Uterus (tissue), 4 donors: Measurements from ENCODE around the gene ZNF467. TPM values are rescaled to one million over a fixed set of nuclear protein-coding genes. Genes with fewer than 3 reads are reported as not detected.

ENCODE experiments used
- DNase-seq, 2 donors: peaks; one replicate each; pipeline ENCODE4 v3.0.0-alpha.2; 2019 to 2020
- H3K27ac ChIP-seq, 2 donors: fragments of 200-600 bp; sonication (generic); 1 replicate in 1 of 2; 2 replicates in 1 of 2; pipeline ENCODE4 v1.5.1; 2016 to 2018
- H3K27me3 ChIP-seq, 2 donors: fragments of 200-600 bp; sonication (generic); one replicate each; pipeline ENCODE4 v1.5.1; 2018 to 2019; ENCODE audit warnings: control low read depth in 1 of 2
- H3K36me3 ChIP-seq, 2 donors: fragments of 200-600 bp; sonication (generic); one replicate each; pipeline ENCODE4 v1.5.1; 2019; ENCODE audit warnings: control low read depth in 1 of 2
- H3K4me1 ChIP-seq, 2 donors: fragments of 200-600 bp; sonication (generic); one replicate each; pipeline ENCODE4 v1.5.1; 2018 to 2019; ENCODE audit warnings: control low read depth in 1 of 2
- H3K4me3 ChIP-seq, 2 donors: fragments of 200-600 bp; sonication (generic); 1 replicate in 1 of 2; 2 replicates in 1 of 2; pipeline ENCODE4 v1.5.1; 2018 to 2019; ENCODE audit warnings: mild to moderate bottlenecking in 1 of 2
- H3K9me3 ChIP-seq, 2 donors: fragments of 200-600 bp; sonication (generic); one replicate each; pipeline ENCODE4 v1.5.1; 2019; ENCODE audit warnings: control low read depth in 1 of 2
- CTCF ChIP-seq, 4 experiments: fragments of 200-600 bp in 2 of 4; fragments of 450-650 bp in 2 of 4; sonication (generic) in 2 of 4; IDR thresholded peaks; one replicate each; pipeline ENCODE4 v1.5.1; 2016 to 2019; ENCODE audit warnings: antibody characterized with exemption in 4 of 4, mild to moderate bottlenecking in 2 of 4, moderate library complexity in 1 of 4
- POLR2A ChIP-seq, 2 donors: fragments of 450-650 bp; IDR thresholded peaks; one replicate each; pipeline ENCODE4 v1.6.1; 2016; ENCODE audit warnings: antibody characterized with exemption in 2 of 2, mild to moderate bottlenecking in 1 of 2, moderate library complexity in 1 of 2
- intact Hi-C: fragments of 100-400 bp; cut with DNase I; formaldehyde crosslinking; loops from one replicate; pipeline ENCODE4 v1.15.1; 2023; ENCODE audit warnings: low total_unique reads
- total RNA-seq, 4 donors: library from RNA; depleted of rRNA in 3 of 4; stranded (reverse); fragments of >200 nt in 3 of 4; gene quantifications; one replicate each; pipeline versions ENCODE4 v1.1.0 to v1.2.4, GENCODE V29; 2014 to 2023
- donor health status: DM: yes; HTN: yes; CAD: no.

Gene ZNF467
- total RNA-seq, 4 donors from 2014 or later, result 5.2 to 23.6 (median 14.3) TPM

- Histone ChIP-seq H3K9me3 (no peaks in the 10 kb centered on the region), H3K27ac (no peak overlapping the region), H3K36me3 (no peaks in the 10 kb centered on the region), H3K4me1 (no peaks in the 10 kb centered on the region), H3K27me3 (no peaks in the 10 kb centered on the region), H3K4me3 (no peak overlapping the region)
- no peak for DNase-seq
- intact Hi-C loops, result no loop called here
- TF ChIP-seq CTCF (IDR thresholded peaks at IDR 0.05) (no peak), POLR2A (IDR thresholded peaks at IDR 0.05) (no peak)
Measured at GRCh38 chr7:149716932-149717307, 56.5 kb downstream of the ZNF467 start.

- no peaks in the 10 kb centered on the region for H3K27me3 ChIP-seq
- H3K9me3 ChIP-seq, result no peaks in the 10 kb centered on the region
- H3K4me1 ChIP-seq, result no peaks in the 10 kb centered on the region
- H3K27ac ChIP-seq, result peak overlapping the region; percentile 14 to 86
- no peak overlapping the region for H3K4me3 ChIP-seq
- intact Hi-C loops, result no loop called here
- no peaks in the 10 kb centered on the region for H3K36me3 ChIP-seq
- DNase-seq, result no peak
- TF ChIP-seq CTCF (IDR thresholded peaks at IDR 0.05), result no peak
- no peak for TF ChIP-seq POLR2A (IDR thresholded peaks at IDR 0.05)
Measured at GRCh38 chr7:149716007-149716931, 57.1 kb downstream of the ZNF467 start.

- H3K27me3 ChIP-seq, result no peaks in the 10 kb centered on the region
- H3K4me3 ChIP-seq, result peak overlapping the region; percentile 53 to 76
- H3K4me1 ChIP-seq, result no peaks in the 10 kb centered on the region
- peak overlapping the region; percentile 66 to 86 for H3K27ac ChIP-seq
- no peaks in the 10 kb centered on the region for H3K36me3 ChIP-seq
- intact Hi-C loops, result no loop called here
- peaks cover 0 to 6% of the 10 kb centered on the region in 2 donors for H3K9me3 ChIP-seq
- TF ChIP-seq CTCF (IDR thresholded peaks at IDR 0.05), result no peak
- TF ChIP-seq POLR2A (IDR thresholded peaks at IDR 0.05), result no peak
- DNase-seq, result no peak
Measured at GRCh38 chr7:149715476-149715875, 57.9 kb downstream of the ZNF467 start.

GRCh38 chr7:149714910-149715471 lies 58.4 kb downstream of the ZNF467 start:
- H3K9me3 ChIP-seq, result peaks cover 0 to 10% of the 10 kb centered on the region in 2 donors
- peak overlapping the region; percentile 53 to 76 for H3K4me3 ChIP-seq
- peak in 1 of 2 donors; percentile 49 for DNase-seq
- no peaks in the 10 kb centered on the region for H3K36me3 ChIP-seq
- intact Hi-C loops, result loop anchor here (5.0 kb wide), 2 partner anchors 57 to 122 kb away; partner anchors contain the start of genes ZNF467 and ZNF862
- no peaks in the 10 kb centered on the region for H3K4me1 ChIP-seq
- TF ChIP-seq POLR2A (IDR thresholded peaks at IDR 0.05) (no peak), CTCF (IDR thresholded peaks at IDR 0.05) (no peak)
- H3K27ac ChIP-seq, result peak overlapping the region; percentile 66 to 86
- H3K27me3 ChIP-seq, result no peaks in the 10 kb centered on the region

Other genes with a start within 250 kb of the ZNF467 start
- 10 to 100 TPM in 2 of 4 donors, 1 to 10 TPM in 2; 1.8 to 39.4 (median 14.6) TPM for gene ZNF862, start 64.8 kb upstream of the ZNF467 start, total RNA-seq
- gene ATP6V0E2, start 100.4 kb upstream of the ZNF467 start, total RNA-seq, result 10 to 100 TPM in 2 of 4 donors, 1 to 10 TPM in 2; 2.6 to 22.5 (median 10.1) TPM